BLaER1 treated with 17β-estradiol and CSF1 and Interleukin-3, amounts not matched to agents 10 nM and 100 nM (cell line): ENCODE results near the gene SLC8A3.

ENCODE experiments used
- H3K27ac ChIP-seq, 11 experiments: shearing (Covaris generic); formaldehyde crosslinking; 2 replicates each; pipeline ENCODE4 v1.8.1; 2022
- H3K27me3 ChIP-seq, 11 experiments: shearing (Covaris generic); formaldehyde crosslinking; 2 replicates each; pipeline ENCODE4 v1.8.1; 2022
- H3K36me3 ChIP-seq, 11 experiments: shearing (Covaris generic); formaldehyde crosslinking; 2 replicates each; pipeline ENCODE4 v1.8.1; 2022
- H3K4me1 ChIP-seq, 10 experiments: shearing (Covaris generic); formaldehyde crosslinking; 2 replicates each; pipeline ENCODE4 v1.8.1; 2022
- H3K4me2 ChIP-seq, 11 experiments: shearing (Covaris generic); formaldehyde crosslinking; 2 replicates each; pipeline ENCODE4 v1.8.1; 2022
- H3K4me3 ChIP-seq, 10 experiments: shearing (Covaris generic); formaldehyde crosslinking; 2 replicates each; pipeline ENCODE4 v1.8.1; 2022
- H3K9ac ChIP-seq, 11 experiments: shearing (Covaris generic); formaldehyde crosslinking; 2 replicates each; pipeline ENCODE4 v1.8.1; 2022
- H3K9me3 ChIP-seq, 11 experiments: shearing (Covaris generic); formaldehyde crosslinking; replicated peaks in 1 of 11; 2 replicates each; pipeline ENCODE4 v1.8.1; 2022
- H4K20me1 ChIP-seq, 11 experiments: shearing (Covaris generic); formaldehyde crosslinking; 2 replicates each; pipeline ENCODE4 v1.8.1; 2022
- Cebpa-rat ChIP-seq, 11 experiments: shearing (Covaris generic); IDR thresholded peaks; 2 replicates each; pipeline ENCODE4 v1.8.1; 2022

Gene SLC8A3

DNA sequence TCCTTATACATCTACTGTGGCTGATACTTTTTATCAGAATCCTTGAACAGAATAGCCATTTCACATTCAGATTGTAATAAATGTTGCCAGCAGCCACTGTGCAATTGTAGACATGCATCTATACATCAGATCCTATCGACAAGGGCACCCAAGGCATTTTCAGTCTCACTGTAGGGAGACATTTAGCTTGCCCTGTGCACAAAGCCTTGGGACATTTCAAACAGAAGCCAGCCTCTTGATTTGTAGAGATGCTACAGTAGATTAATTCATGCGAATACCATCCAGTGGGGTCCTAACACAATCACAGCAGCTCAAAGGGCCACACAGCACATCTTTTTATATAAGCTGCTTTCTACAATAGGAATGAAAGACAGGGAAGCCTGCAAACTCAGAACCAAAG, 81.4 kb downstream of the SLC8A3 start:
- H3K4me3 ChIP-seq = no peak overlapping the region
- TF ChIP-seq Cebpa-rat (IDR thresholded peaks at IDR 0.05) = no peak
- H3K4me2 ChIP-seq = no peak overlapping the region
- H3K9me3 ChIP-seq = no peaks in the 10 kb centered on the region
- no peaks in the 10 kb centered on the region for H4K20me1 ChIP-seq
- no peaks in the 10 kb centered on the region for H3K27me3 ChIP-seq
- no peaks in the 10 kb centered on the region for H3K36me3 ChIP-seq
- no peak overlapping the region for H3K9ac ChIP-seq
- no peaks in the 10 kb centered on the region for H3K4me1 ChIP-seq
- no peak overlapping the region for H3K27ac ChIP-seq

DNA sequence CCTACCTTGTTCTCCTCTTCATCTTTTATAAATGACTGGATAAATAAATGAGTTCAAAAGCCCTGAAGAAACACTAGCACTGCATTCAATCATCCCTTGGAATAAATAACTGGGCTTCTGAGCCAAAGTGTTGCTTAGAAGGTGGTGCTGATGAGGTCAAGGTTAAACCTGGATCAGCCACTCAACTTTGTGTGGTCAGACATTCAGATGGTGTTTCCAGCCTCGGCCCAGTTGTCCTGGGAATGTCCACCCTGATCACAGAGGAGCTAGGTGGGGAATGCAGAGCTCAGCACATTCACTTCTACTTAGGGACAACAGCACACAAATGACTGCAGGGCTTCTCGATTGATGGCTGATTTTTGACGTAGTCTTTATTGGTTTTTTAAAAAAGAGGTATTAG, 88.7 kb downstream of the SLC8A3 start:
- H3K27me3 ChIP-seq = no peaks in the 10 kb centered on the region
- H3K36me3 ChIP-seq = no peaks in the 10 kb centered on the region
- peaks cover 11 to 39% (median 32%) of the 10 kb centered on the region in 10 experiments for H3K4me1 ChIP-seq
- H3K4me2 ChIP-seq = no peak overlapping the region
- H3K4me3 ChIP-seq = no peak overlapping the region
- H3K9ac ChIP-seq = no peak overlapping the region
- H3K27ac ChIP-seq = no peak overlapping the region
- no peaks in the 10 kb centered on the region for H4K20me1 ChIP-seq
- no peaks in the 10 kb centered on the region for H3K9me3 ChIP-seq
- TF ChIP-seq Cebpa-rat (IDR thresholded peaks at IDR 0.05) = no peak

DNA sequence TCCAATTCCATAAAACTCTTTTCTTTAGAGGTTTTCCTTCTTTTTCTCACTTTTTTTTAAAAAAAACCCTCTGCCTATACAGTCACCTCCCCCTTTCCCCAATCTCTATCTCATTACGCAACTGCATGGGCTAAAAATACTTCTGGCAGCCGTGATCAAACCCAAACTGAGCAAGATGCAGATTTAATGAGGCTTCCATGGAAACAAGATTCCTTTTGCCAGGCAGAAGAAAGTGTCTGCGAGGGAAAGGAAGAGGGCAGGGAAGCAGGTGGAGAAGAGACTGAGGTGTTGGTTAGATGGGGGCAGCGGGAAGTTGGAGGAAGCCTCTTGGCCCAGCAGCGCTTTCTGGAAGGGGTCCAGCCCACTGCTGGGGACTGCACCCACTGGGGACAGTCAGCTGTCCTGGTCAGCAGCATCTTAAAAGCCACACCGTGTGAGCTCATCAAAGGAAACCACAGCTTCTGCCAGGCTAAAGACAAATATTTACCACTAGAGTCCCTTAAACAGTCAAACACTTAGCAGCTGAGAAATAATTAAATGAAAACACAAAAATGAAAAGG, 90.4 kb downstream of the SLC8A3 start:
- H3K27me3 ChIP-seq = no peaks in the 10 kb centered on the region
- peak in 2 of 11 experiments; percentile 42 to 54; a peak in 4 of 22 replicates for TF ChIP-seq Cebpa-rat (IDR thresholded peaks at IDR 0.05)

DNA sequence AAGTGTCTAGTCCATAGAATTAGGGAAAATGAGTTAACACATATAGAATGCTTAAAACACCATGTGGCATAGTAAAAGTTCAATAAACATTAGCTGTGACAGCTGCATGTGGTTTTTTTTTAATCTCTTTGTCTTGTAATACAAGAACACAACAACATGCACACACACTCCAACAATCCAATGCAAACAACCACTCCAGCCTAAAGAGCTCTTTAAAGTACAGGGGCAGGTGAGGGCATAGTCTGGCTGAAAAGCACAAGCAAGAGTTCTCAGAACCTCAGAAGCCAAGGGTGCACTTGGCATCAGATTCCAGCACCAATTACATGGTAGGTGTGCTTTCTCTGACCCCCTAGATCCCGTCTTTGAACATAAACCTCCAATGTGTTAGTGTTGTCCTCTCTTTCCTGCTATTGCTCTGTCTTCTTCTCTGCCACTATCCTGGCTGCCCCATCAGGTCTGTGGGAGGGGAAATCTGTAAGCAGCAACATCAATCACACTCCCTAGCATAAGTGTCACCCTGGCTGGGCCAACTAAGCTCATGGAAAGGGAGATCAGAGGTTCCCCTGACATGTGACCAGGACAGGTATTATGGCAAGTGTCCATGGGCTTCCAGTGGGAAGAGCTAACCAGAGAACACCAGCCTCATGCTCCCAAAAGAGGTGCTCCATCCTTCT, 91.0 kb downstream of the SLC8A3 start:
- TF ChIP-seq Cebpa-rat (IDR thresholded peaks at IDR 0.05) = no peak
- H3K4me3 ChIP-seq = no peak overlapping the region
- H3K4me1 ChIP-seq = peaks cover 11 to 41% (median 36%) of the 10 kb centered on the region in 10 experiments
- no peak overlapping the region for H3K27ac ChIP-seq
- H3K9ac ChIP-seq = no peak overlapping the region
- H3K9me3 ChIP-seq = no peaks in the 10 kb centered on the region
- H3K36me3 ChIP-seq = no peaks in the 10 kb centered on the region
- no peaks in the 10 kb centered on the region for H3K27me3 ChIP-seq
- no peaks in the 10 kb centered on the region for H4K20me1 ChIP-seq
- peak overlapping the region; percentile 24 to 76 (median 53); a peak in 20 of 22 replicates for H3K4me2 ChIP-seq

More for the DNA sequence above, 90.4 kb downstream of the SLC8A3 start:
- Histone ChIP-seq H4K20me1 (no peaks in the 10 kb centered on the region), H3K36me3 (no peaks in the 10 kb centered on the region), H3K9ac (no peak overlapping the region), H3K27ac (no peak overlapping the region), H3K4me2 (peak overlapping the region; percentile 15 to 76 (median 53); a peak in 20 of 22 replicates), H3K9me3 (no peaks in the 10 kb centered on the region), H3K4me1 (peaks cover 11 to 41% (median 36%) of the 10 kb centered on the region in 10 experiments), H3K4me3 (no peak overlapping the region)

DNA sequence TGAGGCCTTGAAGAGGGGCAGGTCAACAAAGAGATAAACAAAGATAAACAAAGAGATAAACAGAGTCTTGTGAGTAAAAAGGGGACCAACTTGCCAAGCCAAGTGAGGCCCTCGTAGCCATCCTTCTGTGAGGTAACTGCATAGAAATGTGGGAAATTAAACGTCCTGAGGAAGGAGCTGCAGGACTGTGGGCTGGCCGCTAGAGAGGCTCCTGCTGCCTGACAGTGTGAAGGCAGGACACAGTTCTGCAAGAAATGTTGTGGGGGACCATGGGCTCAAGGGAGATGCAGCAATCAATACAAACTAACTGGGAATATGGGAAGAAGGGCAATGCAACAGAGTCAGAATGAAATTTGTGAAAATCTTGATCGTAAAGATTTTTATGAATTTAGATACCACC, 91.9 kb downstream of the SLC8A3 start:
- H3K9ac ChIP-seq = no peak overlapping the region
- no peaks in the 10 kb centered on the region for H4K20me1 ChIP-seq
- H3K36me3 ChIP-seq = no peaks in the 10 kb centered on the region
- no peaks in the 10 kb centered on the region for H3K27me3 ChIP-seq
- TF ChIP-seq Cebpa-rat (IDR thresholded peaks at IDR 0.05) = no peak
- H3K9me3 ChIP-seq = no peaks in the 10 kb centered on the region
- no peak overlapping the region for H3K4me3 ChIP-seq
- H3K27ac ChIP-seq = peak overlapping the region in 1 of 11 experiments; percentile 20; a peak in 1 of 22 replicates
- H3K4me2 ChIP-seq = peak overlapping the region in 4 of 11 experiments; percentile 2 to 58 (median 26); a peak in 4 of 22 replicates
- peaks cover 11 to 41% (median 36%) of the 10 kb centered on the region in 10 experiments for H3K4me1 ChIP-seq

DNA sequence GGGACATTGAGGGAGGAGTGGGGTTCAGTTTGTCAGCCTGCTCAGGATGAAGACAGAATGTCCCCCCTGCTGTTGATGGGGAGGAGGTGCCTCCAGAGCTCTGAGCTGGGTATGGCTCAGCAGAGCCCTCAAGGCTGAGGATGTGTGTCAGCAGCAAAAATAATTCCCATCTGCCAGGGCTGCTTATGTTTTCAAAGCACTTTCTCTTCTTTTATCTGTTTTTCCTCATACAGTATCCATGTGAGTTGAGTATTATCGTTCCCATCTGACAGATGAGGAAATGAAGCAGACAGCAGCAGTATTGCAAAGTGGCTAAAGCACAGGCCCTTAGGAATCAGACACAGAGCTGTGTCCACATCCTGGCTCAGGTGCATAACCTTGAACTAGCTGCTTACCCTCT, 94.1 kb downstream of the SLC8A3 start:
- Histone ChIP-seq H3K36me3 (no peaks in the 10 kb centered on the region), H3K9me3 (no peaks in the 10 kb centered on the region), H3K4me2 (no peak overlapping the region), H4K20me1 (no peaks in the 10 kb centered on the region), H3K27ac (peak overlapping the region in 2 of 11 experiments; percentile 46 to 70; a peak in 4 of 22 replicates), H3K9ac (no peak overlapping the region), H3K27me3 (no peaks in the 10 kb centered on the region), H3K4me3 (no peak overlapping the region), H3K4me1 (peaks cover 11 to 41% (median 36%) of the 10 kb centered on the region in 10 experiments)
- TF ChIP-seq Cebpa-rat (IDR thresholded peaks at IDR 0.05) = no peak

DNA sequence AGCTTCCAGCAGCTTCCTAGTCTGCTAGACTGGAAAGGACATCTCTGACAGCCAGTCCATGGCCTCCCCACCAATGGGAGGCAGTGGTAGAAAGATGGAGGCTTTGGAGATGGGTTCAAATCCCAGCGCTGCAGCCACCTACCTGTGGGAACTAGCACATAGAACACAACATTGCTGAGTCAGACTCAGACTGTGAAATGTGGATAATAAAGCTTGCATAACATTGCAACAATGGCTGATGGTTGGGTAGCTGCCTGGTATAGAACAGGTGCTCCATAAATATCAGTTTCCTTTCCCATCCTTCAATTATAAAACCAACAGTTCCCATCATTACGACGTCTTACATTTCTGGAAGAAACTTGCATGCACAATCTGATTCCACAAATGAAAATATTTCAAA, 94.6 kb downstream of the SLC8A3 start:
- Histone ChIP-seq H4K20me1 (no peaks in the 10 kb centered on the region), H3K4me2 (no peak overlapping the region), H3K9me3 (no peaks in the 10 kb centered on the region), H3K27me3 (no peaks in the 10 kb centered on the region), H3K27ac (no peak overlapping the region; a peak in 1 of 22 replicates), H3K9ac (no peak overlapping the region), H3K36me3 (no peaks in the 10 kb centered on the region), H3K4me3 (no peak overlapping the region), H3K4me1 (peaks cover 11 to 41% (median 36%) of the 10 kb centered on the region in 10 experiments)
- TF ChIP-seq Cebpa-rat (IDR thresholded peaks at IDR 0.05) = no peak

DNA sequence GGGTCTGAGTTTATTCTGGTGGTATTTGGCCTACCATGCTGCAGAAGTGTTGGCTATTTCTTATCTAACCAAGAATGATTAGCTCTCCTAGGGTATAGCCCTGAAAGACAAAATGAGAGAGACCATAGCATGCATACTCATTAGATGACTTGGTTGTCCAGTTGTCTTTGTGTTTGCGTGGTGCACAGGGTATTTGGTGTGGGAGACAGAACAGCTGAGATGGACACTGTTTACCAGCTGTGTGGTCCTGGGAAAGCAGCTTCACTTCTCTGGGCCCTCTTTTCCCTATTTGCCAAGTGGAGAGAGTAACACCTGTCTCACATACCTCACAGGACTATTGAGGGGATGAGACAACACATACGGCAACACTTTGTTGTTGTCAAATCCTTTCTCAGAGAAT, 95.6 kb downstream of the SLC8A3 start:
- Histone ChIP-seq H3K9ac (no peak overlapping the region), H3K4me2 (no peak overlapping the region), H3K9me3 (no peaks in the 10 kb centered on the region), H3K4me1 (peaks cover 5 to 36% (median 29%) of the 10 kb centered on the region in 10 experiments), H3K36me3 (no peaks in the 10 kb centered on the region), H3K27me3 (no peaks in the 10 kb centered on the region), H3K27ac (no peak overlapping the region), H3K4me3 (no peak overlapping the region), H4K20me1 (no peaks in the 10 kb centered on the region)
- TF ChIP-seq Cebpa-rat (IDR thresholded peaks at IDR 0.05) = no peak

DNA sequence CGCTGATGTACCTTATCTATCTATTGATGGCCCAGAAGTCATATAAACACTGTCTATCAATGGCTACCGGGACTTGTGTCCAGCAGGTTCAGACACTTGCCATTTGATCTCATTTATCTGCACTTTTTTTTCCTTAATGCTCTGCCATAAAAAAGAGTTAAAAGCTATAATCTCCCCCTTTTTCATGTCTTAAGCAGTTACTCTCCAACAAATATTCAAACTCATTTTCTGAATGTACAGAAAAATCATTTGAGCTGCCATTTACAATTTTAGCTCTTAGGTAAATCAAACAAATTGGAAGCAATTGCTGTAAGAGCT, 101.4 kb downstream of the SLC8A3 start:
- no peak for TF ChIP-seq Cebpa-rat (IDR thresholded peaks at IDR 0.05)
- Histone ChIP-seq H3K36me3 (no peaks in the 10 kb centered on the region), H3K27me3 (no peaks in the 10 kb centered on the region), H3K4me2 (no peak overlapping the region), H3K9ac (no peak overlapping the region), H4K20me1 (no peaks in the 10 kb centered on the region), H3K9me3 (no peaks in the 10 kb centered on the region), H3K4me3 (no peak overlapping the region), H3K4me1 (no peaks in the 10 kb centered on the region), H3K27ac (no peak overlapping the region)
